A673 (cell line): Measurements from ENCODE around the gene MYO3A. TPM values are rescaled to one million over a fixed set of nuclear protein-coding genes. Genes with fewer than 3 reads are reported as not detected.
A peak's percentile ranks its signal among the peaks of the same experiment; 100 is the strongest.

Experiments used
- BruUV-seq: library from RNA; stranded (reverse); fragments of 400-500 nt; replicated peaks from 2 replicates; lab custom pipeline; 2021; lab: Mats Ljungman, UMichigan
- CTCF ChIA-PET: fragments of 300-600 bp; sonication (Branson Sonifier 250); formaldehyde crosslinking; loops from one replicate; lab custom pipeline; 2022; ENCODE audit warnings: antibody characterized with exemption; lab: Charles Lee
- POLR2A ChIA-PET: fragments of 300-600 bp; sonication (Branson Sonifier 250); formaldehyde crosslinking; loops from one replicate; lab custom pipeline; 2022; ENCODE audit warnings: antibody characterized with exemption; ENCODE audit not compliant: low non-redundant PET; lab: Charles Lee
- DNase-seq: peaks from one replicate; pipeline ENCODE4 v3.0.0-alpha.2; 2015; ENCODE audit warnings: low spot score
- H3K27ac ChIP-seq: fragments of 200-600 bp; sonication (generic); 2 replicates; pipeline ENCODE4 v1.5.1; 2016; ENCODE audit warnings: mixed run types, low read depth, mild to moderate bottlenecking, mixed read lengths, antibody characterized with exemption, low read length; ENCODE audit not compliant: poor library complexity, severe bottlenecking
- H3K27me3 ChIP-seq: fragments of 200-600 bp; sonication (generic); replicated peaks from 2 replicates; pipeline ENCODE4 v1.6.1; 2017; ENCODE audit warnings: mixed run types, low read depth, mild to moderate bottlenecking, mixed read lengths, antibody characterized with exemption, low read length; ENCODE audit not compliant: insufficient read depth, poor library complexity
- H3K36me3 ChIP-seq: fragments of 200-600 bp; sonication (generic); 2 replicates; pipeline ENCODE4 v1.6.1; 2016; ENCODE audit warnings: mixed run types, mild to moderate bottlenecking, mixed read lengths, antibody characterized with exemption, low read length; ENCODE audit not compliant: insufficient read depth, poor library complexity, severe bottlenecking
- H3K4me1 ChIP-seq: fragments of 200-600 bp; sonication (generic); 2 replicates; pipeline ENCODE4 v1.6.1; 2017; ENCODE audit warnings: mixed run types, mild to moderate bottlenecking, mixed read lengths, antibody characterized with exemption, low read length; ENCODE audit not compliant: insufficient read depth, poor library complexity, severe bottlenecking
- H3K4me3 ChIP-seq: fragments of 200-600 bp; sonication (generic); 2 replicates; pipeline ENCODE4 v1.5.1; 2016; ENCODE audit warnings: low read depth, mixed run types, mild to moderate bottlenecking, mixed read lengths, low read length; ENCODE audit not compliant: poor library complexity, severe bottlenecking
- H3K9me3 ChIP-seq: fragments of 200-600 bp; sonication (generic); 2 replicates; pipeline ENCODE4 v1.6.1; 2016; ENCODE audit warnings: mixed run types, low read depth, mild to moderate bottlenecking, mixed read lengths, antibody characterized with exemption, low read length; ENCODE audit not compliant: poor library complexity, severe bottlenecking
- EZH2 ChIP-seq: fragments of 200-600 bp; sonication (generic); IDR thresholded peaks from 2 replicates; pipeline ENCODE4 v1.6.1; 2017; ENCODE audit warnings: borderline replicate concordance, low read depth, mild to moderate bottlenecking, mixed read lengths, antibody characterized with exemption, low read length; ENCODE audit not compliant: poor library complexity, severe bottlenecking
- intact Hi-C: fragments of 100-400 bp; cut with micrococcal nuclease; formaldehyde crosslinking; loops from one replicate; pipeline ENCODE4 v1.10.0; 2022; ENCODE audit not compliant: unreplicated experiment
- total RNA-seq: library from RNA; stranded (reverse); gene quantifications from 2 replicates; pipeline ENCODE4 v1.2.3, GENCODE V29; 2021
- TF ChIP-seq, protein P1 (sequence below): fragments of 300-800, 200-600 bp; sonication (generic); conservative IDR thresholded peaks from 2 replicates; pipeline ENCODE4 v1.5.1; 2017; ENCODE audit warnings: low read depth, mild to moderate bottlenecking, antibody characterized with exemption, low read length, moderate library complexity, mixed read lengths

Gene MYO3A
- total RNA-seq, 1 experiment from 2014 or later: 0.88 TPM

GRCh38 chr10:26156019-26156418 lies 222.0 kb downstream of the MYO3A start:
- no peak for DNase-seq
- POLR2A ChIA-PET: interaction anchor here (0.6 kb wide), 1 partner anchor 927 kb away, joined by 6 read pairs; no protein-coding TSS in a partner anchor
- Histone ChIP-seq H3K27ac (no peak overlapping the region), H3K4me1 (no peaks in the 10 kb centered on the region), H3K27me3 (peaks cover under 1% of the 10 kb centered on the region), H3K9me3 (no peaks in the 10 kb centered on the region), H3K4me3 (no peak overlapping the region), H3K36me3 (no peaks in the 10 kb centered on the region)
- TF ChIP-seq, protein P1, sequence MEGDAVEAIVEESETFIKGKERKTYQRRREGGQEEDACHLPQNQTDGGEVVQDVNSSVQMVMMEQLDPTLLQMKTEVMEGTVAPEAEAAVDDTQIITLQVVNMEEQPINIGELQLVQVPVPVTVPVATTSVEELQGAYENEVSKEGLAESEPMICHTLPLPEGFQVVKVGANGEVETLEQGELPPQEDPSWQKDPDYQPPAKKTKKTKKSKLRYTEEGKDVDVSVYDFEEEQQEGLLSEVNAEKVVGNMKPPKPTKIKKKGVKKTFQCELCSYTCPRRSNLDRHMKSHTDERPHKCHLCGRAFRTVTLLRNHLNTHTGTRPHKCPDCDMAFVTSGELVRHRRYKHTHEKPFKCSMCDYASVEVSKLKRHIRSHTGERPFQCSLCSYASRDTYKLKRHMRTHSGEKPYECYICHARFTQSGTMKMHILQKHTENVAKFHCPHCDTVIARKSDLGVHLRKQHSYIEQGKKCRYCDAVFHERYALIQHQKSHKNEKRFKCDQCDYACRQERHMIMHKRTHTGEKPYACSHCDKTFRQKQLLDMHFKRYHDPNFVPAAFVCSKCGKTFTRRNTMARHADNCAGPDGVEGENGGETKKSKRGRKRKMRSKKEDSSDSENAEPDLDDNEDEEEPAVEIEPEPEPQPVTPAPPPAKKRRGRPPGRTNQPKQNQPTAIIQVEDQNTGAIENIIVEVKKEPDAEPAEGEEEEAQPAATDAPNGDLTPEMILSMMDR: no peak
- TF ChIP-seq EZH2: no peak
- CTCF ChIA-PET: no interaction called here
- intact Hi-C loops: no loop called here
- BruUV-seq: no TSS peak

GRCh38 chr10:26157734-26158133 lies 223.7 kb downstream of the MYO3A start:
- TF ChIP-seq EZH2: no peak
- TF ChIP-seq, protein P1: peak; percentile 29
- H3K27ac ChIP-seq: no peak overlapping the region
- H3K9me3 ChIP-seq: no peaks in the 10 kb centered on the region
- no TSS peak for BruUV-seq
- no peaks in the 10 kb centered on the region for H3K4me1 ChIP-seq
- H3K36me3 ChIP-seq: no peaks in the 10 kb centered on the region
- H3K4me3 ChIP-seq: no peak overlapping the region
- intact Hi-C loops: no loop called here
- peak; percentile 44 for DNase-seq
- CTCF ChIA-PET: no interaction called here
- POLR2A ChIA-PET: no interaction called here
- H3K27me3 ChIP-seq: no peaks in the 10 kb centered on the region

DNA sequence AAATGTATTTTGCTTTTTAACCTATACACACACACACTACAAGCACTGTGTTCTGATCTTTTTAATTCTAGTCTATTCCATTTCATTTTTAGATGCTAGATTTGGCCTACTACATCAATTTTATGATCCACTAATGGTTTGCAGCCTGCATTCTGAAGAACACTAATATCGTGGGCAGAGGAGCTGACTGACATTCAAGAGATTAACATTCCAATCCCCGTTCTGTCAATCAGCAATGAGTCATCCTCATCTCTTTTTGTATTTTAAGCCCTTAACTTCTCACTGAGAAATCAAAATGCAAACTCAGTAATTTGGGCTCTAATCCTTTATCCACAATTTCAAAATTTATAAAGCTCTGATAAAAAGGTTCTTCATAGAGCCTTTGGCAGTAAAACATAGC lies 235.4 kb downstream of the MYO3A start:
- DNase-seq: peak; percentile 80
- CTCF ChIA-PET: no interaction called here
- no peak overlapping the region for H3K27ac ChIP-seq
- no TSS peak for BruUV-seq
- no peak for TF ChIP-seq EZH2
- TF ChIP-seq, protein P1: no peak
- H3K36me3 ChIP-seq: no peaks in the 10 kb centered on the region
- H3K4me1 ChIP-seq: peaks cover 12% of the 10 kb centered on the region
- intact Hi-C loops: no loop called here
- no peak overlapping the region for H3K4me3 ChIP-seq
- POLR2A ChIA-PET: no interaction called here
- H3K9me3 ChIP-seq: no peaks in the 10 kb centered on the region
- no peaks in the 10 kb centered on the region for H3K27me3 ChIP-seq
